Endometrial microvascular endothelial cells (primary cell): ENCODE data around the gene MACROD2. TPM values are rescaled to one million over a fixed set of nuclear protein-coding genes. Genes with fewer than 3 reads are reported as not detected.
"Not testable (repeated sequence)": the region's sequence is repeated elsewhere in the genome, so short reads cannot be mapped to it uniquely, and the experiment has no call there.

Source experiments
- in situ Hi-C: cut with HindIII; loops from 2 replicates; pipeline ENCODE4 v1.10.0; 2017; ENCODE audit warnings: low sequenced_read_pairs, low pct_unique_long_range_greater_than_20kb; ENCODE audit errors: inconsistent ontology term
- total RNA-seq: library from RNA; depleted of rRNA; stranded (reverse); fragments of >200 nt; gene quantifications from one replicate; pipeline ENCODE4 v1.2.3, GENCODE V29; 2015; ENCODE audit errors: inconsistent ontology term

MACROD2 gene
- total RNA-seq, 1 donor from 2014 or later: not detected

DNA sequence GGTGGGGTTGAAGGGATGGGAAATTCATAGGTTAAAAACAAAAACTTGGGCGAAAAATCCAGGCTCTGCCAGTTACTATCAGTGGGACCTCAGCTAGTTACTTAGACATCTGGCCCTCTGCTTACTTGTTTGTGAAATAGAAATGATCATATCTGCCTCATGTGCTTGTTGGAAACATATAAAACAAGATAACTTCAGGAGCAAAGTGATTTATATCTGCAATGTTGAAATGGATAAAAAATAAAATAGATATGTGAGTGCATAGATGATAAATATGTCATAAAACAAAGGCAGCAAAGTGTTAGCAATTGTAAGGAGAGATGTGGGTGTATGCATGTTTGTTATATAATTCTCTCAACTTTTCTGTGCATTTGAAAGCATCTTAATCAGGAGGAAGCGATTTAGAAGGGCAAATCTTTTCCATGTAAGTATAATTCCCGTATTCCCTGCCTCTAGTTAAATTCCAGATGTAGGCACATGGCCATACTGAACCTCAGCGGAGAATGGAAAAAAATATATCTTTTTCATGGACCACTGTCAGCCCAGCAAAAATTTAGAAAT, 921.1 kb downstream of the MACROD2 start:
- in situ Hi-C loops: no loop called here

DNA sequence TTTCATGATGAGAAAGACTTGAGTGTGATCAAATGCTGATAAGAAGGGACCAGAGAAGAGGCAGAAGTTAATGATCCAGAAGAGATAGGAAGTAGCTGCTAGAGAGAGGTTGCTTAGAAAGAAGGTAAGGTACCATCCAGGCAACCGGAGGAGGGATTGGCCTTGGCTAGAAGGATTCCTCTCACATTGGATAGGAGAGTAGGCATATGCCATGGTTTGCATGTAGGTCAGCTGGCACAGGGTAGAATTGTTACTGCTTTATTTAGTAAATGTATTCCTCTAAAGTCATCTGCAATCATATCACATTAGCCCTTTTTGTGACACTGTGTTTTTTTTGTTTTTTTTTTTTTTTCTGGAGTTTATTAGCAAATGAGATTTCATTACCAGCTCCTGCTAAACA, 923.0 kb downstream of the MACROD2 start:
- in situ Hi-C loops: no loop called here

DNA sequence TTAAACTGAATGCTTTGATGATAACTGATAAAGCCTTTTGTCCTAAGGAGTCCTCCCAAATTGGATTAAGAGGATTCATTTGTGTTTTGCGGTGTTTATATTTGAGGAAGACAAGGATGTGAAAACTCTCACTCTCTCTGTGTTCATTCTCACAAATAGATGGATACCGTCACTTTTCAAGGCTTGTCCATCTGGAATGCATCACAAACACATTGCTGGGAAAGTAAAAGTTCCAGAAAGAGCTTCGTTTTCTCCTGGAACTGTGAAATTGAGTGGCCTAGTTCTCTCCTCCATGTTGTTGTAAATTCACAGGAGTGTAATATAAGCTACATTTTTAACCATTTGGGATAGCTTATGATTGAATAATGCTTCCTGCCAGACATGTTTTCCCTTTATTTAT, 923.7 kb downstream of the MACROD2 start:
- in situ Hi-C loops: no loop called here

DNA sequence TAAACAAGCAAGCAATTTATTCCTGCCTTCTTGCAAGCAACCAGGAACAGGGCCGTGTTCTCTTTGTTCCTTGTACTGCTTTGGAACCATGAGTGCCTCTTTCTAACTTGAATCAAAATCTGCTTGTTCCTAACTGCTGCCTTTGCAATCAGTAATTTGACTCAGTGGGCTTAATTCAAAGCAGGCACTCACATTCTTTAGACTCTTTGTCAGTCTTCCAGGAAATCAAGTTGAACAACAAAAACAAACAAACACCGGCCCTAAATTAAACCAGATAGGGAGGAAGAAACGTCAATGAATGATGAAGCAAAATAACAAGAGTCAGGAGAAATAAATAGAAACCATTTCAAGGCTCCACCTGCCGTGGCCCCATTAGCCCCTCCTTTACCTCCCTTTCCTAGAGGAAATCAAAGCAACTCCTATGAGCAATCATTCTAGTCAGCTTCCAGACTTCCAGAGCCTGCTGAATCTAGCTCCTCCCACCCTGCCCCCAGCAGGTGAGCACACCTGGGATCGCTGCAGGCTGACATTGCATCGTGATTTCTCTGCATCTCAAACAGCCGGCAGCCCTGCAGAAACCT, 924.3 kb downstream of the MACROD2 start:
- in situ Hi-C loops: no loop called here

DNA sequence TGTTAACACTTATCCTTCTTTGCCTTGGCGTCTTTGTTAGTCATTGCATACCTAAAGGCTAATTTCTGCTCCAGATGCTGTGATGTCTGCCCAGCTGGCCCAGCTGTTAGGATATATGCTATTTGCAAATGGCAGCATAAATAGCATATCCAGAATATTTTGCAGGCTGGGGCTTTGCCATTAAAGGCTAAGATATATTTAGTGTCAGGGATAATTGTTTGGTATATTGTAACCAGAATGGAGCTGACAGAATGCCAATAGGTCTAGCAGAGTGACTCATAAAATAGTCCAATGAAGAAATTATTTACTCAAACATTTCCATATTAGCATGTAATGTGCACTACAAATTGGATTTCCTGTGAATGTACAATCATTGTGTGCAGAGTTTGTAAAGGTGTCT, 926.2 kb downstream of the MACROD2 start:
- in situ Hi-C loops: no loop called here

DNA sequence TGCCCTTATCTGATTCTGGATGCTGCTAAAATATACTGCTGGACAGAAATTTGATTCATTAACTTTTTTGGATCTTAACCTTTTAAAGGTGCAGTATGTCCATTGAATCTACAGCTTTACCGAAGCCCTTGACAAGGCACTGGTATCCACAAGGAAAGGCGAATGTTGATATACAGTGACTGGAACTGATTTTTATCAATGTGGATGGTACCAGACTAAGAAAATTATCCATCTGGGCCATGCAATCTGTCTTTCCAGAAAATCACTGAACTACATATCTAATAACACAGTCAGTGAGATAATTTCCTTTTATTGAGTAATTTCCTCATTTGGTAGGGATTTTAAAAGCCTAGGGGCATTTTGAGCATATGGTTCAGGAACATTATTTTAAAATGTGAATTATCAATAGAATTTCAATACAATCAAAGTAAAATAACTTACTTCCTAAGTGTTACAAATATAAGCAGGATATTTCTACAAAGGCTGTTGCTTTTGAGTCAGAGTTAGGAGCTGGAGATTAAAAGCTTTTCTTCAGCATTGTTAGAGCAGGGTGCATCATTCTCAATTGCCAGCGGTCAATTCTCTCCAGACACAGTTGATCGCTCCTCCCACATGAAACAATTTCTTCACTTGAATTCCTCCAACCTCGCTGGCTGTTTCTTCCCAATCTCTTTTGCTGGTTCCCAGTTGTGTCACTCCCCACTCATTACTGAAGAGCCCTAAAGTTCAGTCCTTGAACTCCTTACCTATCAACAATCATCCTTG, 927.4 kb downstream of the MACROD2 start:
- in situ Hi-C loops: no loop called here

DNA sequence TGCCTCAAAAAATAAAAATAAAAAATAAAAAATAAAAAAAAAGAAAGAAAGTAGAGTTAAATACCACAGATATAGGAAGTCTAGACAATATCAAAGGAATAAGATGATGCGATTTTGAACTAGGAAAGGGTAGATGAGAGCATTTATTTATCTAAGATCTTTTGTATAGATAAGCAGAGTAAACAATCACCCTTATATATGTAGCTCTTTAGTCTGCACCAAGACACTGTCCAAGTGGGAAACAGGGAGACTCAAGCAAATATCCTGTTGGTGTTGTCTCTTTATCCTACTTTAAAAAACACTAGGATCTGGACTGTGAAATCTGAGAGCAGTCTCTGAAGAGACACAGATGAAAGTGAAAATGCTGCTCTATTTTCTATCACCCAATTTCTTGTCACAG, 929.1 kb downstream of the MACROD2 start:
- in situ Hi-C loops: no loop called here

DNA sequence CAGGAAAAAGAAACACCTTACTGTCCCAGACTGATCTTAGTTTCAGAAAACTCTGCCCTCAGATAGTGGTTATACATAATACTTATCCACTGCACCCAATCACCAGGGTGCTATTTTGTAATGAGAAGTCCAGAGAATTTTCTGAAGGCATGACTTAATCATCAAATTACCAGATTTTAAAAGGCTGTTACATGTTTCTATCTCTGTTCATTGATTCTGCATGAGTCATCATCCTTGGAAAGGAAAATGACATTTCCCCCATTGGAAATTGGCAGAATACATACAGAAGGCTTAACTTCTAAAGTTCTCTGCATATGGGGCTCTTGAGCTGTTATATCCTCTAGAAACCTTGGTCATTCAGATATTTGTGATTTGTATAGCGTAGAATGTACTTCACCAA, 930.0 kb downstream of the MACROD2 start:
- in situ Hi-C loops: no loop called here

DNA sequence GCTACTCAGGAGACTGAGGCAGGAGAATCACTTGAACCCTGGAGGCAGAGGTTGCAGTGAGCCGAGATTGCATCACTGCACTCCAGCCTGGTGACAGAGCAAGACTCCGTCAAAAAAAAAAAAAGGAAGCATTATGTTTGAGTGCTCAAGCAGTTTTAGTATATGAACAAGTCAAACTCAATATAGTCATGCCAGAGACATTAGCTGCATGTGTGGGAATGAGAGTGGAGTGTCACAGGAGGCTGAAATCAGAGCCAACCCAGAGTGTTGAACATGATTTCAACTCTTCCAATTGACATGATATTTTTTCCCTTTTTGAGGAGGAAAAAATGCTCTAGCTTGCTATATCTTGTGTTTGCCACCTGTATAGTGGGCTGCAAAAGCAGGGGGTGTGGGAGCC, 931.1 kb downstream of the MACROD2 start:
- in situ Hi-C loops: not testable (repeated sequence)

DNA sequence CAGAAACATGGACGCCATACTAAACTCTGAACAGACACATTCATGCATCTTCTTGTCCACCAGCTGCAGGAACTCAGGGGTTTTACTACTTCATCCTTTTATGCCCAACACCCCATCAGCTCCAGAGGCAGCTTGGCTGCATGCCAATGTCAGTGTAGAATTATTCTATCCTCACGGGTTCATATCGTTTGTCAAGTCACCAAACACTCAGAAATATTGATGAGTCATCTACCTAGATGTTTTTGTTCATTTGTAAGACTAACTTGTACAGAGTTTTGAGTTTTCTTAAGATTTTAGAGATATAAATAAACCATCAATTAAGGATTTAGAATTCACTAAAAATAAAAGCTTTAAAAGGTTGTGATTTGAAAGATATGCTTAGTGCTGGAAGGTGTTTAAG, 932.8 kb downstream of the MACROD2 start:
- in situ Hi-C loops: no loop called here

DNA sequence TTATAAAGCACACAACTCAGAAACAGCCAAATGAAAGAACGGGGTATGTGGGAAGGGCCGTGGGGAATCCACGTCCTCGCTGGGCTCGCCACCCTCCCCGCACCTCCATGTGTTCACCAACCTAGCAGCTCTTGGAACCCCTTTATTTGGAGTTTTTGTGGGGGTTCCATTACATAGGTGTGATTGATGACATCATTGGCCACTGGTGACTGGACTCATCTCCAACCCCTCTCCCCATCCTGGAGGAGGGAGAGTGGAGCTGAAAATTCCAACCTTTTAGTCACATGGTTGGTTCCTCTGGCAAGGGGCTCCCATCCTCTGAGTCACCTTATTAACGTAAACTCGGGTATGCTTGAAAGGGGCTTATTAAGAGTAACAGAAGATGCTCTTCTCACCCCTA, 934.1 kb downstream of the MACROD2 start:
- in situ Hi-C loops: no loop called here

DNA sequence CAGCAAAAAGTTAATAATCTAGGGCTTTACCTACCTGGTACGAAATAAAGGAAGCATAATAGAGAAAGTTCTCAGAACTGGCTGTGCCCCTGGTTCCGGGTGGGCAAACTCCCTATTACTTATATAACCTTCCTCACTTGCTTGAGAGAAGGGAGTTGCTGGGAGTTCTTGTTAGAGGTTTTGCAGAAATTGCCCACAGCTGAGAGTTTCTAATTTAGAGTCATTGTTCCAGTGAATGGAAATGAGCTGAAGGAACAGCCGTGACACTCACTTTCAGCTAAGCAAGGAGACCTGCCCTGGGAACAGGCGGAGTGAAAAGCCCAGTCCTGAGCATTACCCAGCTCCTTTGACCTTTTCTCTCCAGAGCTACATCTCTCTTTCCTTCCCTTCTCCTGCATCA, 936.7 kb downstream of the MACROD2 start:
- in situ Hi-C loops: no loop called here

DNA sequence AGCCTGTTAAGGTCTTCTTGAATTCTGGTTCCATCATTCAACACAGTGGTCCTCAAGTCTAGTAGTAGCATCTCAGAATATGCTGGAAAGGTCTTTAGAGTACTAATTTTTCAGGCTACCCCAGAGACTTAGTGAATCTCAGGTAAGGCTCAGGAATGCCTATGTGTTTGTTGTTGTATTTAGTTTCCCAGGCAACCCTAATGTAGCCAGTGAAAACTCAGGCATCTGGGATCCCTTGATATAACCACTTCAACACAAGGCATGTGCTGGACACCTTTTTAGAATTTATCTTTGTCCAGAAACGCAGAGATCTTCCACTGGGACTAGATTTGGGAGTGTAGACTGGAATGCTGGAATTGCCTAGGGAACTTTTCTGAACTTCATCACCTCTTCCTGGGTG, 940.0 kb downstream of the MACROD2 start:
- in situ Hi-C loops: no loop called here

DNA sequence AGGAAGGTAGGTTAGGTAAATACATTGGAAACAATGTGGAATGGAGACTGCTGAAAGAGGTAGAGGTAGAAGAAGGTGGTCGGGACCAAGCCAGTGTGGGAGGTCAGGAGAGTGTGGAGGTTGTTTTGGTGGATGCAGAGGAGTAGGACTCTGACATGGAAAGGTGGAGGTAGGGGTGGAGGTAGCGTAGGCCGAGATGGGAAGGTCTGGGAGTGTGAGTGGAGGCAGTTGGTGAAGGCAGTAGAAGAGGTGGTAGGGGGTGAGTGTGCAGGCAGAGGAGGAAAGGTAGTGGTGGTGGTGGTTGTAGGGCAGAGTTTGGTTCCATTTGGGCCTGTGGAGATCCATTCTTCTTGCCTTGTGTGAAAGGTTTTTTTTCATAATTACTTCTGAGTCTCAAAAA, 941.7 kb downstream of the MACROD2 start:
- in situ Hi-C loops: no loop called here

DNA sequence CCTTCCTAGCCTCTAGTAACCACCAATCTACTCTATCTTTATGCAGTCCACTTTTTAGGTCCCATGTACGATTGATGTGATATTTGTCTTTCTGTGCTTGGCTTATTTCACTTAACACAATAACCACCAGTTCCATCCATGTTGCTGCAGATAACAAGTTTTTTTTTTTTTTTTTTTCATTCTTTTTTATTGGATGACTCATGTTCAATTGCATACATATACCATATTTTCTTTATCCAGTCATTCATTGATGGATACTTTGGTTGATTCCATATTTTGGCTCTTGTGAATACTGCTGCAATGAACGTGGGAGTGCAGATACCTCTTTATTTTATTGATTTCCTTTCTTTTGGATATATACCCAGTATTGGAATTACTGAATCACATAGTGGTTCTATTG, 942.5 kb downstream of the MACROD2 start:
- in situ Hi-C loops: no loop called here

DNA sequence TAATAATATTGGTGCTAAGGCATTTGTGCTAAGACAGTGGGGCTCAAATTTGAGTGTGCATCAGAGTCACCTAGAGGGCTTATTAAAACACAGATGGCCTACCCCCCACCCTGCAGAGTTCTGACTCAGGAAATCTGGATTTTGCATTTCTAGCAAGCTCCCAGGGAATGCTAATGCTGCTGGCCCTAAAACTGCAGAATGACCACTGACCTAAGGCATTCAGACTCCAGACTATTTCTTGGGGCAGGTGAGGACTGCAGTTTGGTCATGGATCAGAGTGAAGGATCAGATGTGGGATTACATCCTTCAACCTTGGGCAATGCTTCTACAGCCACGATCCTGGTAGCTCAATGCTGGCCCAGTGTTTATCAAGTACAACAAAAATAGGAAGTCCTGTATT, 952.2 kb downstream of the MACROD2 start:
- in situ Hi-C loops: no loop called here

DNA sequence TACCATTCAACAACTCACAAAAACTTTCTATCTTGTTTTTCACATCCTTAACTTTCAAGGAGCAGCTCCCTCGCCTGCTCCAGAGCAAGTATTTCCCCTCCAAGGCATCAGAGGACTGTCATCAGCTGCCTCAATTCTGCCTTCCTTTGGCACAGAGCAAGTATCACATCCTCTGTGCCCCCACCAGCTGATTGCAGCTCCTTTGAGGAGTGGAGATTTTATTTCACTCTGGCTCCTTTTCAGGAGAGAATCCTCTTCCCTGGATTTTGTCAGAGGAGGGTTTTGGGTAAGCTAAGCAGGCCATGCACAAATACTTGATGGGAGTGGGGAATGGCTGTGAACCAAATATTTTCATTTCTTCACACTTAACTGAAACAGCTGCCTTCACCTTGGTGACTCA, 952.6 kb downstream of the MACROD2 start:
- in situ Hi-C loops: no loop called here

DNA sequence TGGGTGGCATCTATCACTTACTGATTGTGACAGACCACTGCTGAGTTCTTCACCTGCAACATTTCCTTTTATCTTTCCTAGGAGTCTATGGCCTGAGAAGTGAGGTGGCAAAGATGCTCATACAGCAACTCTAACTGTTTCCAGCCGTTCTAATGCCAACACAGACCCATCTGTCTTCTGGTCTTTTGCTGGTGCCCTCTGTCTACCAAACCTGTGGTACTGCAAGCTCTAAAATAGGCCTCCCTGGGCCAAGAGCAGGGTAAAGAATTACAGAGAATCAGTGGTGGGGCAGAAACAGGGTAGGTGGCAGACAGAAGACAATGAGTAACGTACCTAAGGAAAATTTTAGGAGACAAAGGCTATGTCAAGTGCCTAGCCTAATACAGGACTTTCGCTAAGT, 953.1 kb downstream of the MACROD2 start:
- in situ Hi-C loops: no loop called here

DNA sequence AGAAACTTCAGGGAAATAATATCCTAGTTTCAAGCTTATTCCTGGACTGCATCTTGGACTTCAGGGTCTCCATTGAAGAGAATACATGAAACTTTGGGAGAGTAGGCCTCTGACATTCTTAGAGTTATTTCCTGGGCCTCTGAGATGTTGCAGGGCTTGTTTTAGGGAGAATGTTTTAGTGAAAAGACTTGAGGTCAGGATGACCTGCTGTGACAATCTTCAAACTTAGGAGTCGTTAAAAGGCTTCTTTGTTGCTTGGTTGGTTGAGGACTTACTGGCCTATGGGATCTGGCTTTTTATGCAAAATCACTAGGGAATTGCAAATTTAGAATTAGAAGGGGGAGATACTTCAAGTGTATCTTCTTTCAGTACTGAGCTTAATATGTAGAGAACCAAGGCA, 955.3 kb downstream of the MACROD2 start:
- in situ Hi-C loops: no loop called here

DNA sequence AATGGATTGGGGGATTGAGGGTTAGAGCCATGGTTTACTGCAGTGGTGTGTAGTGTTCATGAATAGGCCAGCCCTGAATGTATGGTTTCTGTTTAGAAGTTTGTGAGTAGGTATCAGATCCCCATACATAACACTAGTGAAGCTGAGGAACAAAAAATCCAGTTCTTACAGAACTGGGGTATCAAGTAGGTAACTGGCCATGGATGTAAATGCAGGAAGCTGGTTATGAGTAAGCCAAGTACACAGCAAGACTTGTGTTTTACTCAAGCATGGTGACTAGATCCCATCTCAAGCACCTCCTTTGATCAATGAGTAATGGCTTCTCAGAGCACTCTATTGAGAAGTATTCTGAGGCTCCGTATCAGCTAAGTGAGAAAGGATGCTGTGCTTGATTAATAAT, 955.8 kb downstream of the MACROD2 start:
- in situ Hi-C loops: no loop called here
